ENCODE results near the gene S100A9.

S100A9 gene

GRCh38 chr1:153361480-153362109 is 3.9 kb downstream of the S100A9 start:
- DNase-seq = no peak

DNA sequence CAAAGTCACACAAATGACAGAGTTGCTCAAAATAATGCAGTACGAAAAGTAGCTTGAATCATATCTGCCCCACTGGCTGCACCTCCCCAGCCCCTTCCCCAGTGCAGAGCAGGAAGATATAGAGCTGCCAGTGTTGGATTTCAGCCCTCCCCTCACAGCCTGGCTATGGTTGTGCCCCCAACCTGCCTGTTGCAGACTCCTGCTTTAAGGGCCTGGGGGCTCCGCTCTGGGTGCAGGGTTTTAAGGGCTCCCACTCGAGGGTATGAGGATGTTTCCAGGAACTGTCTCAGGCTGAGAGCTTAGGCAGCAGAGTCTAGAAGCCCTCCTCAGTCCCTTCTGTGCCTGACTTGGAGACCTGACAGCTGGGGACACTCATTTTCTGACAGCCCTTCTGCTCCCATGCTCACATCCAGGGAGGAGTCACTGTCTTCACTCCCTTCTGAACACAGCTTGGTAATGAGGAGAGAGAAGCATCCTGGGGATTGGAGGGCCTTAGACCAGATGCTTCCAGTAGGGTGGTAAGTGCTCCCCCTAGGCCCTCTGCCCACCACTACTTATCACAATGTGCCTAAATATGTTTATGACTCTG is 4.6 kb downstream of the S100A9 start:
- DNase-seq = no peak

- no peak for DNase-seq
These were observed 6.0 kb downstream of the S100A9 start for GRCh38 chr1:153363641-153364040.

GRCh38 chr1:153364156-153364555 is 6.5 kb downstream of the S100A9 start:
- DNase-seq = no peak

DNA sequence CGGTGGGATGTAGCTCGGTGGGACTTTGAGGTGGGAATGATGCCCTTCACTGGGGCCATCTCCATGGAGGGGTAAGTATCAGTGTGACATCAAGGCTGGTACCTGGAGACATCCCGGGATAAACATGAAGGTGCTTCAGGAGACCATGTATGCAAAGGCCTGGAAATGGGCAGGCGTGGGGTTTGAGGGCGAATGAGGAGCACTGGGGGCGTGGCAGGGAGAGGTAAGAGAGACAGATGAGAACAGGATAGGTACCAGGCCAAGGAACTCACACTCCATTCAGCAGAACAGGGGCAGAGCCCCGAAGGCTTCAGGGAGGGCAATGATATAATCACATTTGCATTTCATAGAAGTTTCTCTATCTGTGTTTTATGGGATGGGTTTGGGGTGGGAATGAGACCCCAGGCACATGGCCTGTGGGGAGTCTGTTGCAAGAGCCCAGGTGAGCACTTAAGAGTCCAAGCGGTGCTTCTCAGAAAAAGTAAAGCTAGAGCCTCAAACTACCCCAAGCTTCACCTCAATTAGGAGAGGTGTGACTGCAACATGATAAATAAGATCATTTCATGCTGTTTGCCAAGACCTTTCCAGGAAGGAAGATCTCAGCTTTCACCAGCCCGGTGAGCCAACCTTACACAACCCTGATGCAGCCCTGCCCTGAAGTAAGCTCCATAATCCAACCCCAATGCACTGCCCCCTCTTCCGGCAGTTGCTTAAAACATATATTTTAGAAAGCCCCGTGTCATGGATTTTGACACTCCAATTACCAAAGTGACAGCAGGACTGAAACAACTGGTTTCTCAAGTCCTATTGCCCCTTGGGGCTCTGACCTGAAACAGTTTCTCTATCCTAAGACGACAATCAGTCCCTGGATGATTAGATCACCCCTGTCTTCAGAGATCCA is 7.4 kb downstream of the S100A9 start:
- DNase-seq = no peak

- no peak for DNase-seq
These were observed 8.0 kb downstream of the S100A9 start for GRCh38 chr1:153365696-153366095.

- DNase-seq = no peak
These were observed 8.6 kb downstream of the S100A9 start for GRCh38 chr1:153366261-153366660.

- no peak for DNase-seq
These were observed 9.4 kb downstream of the S100A9 start for GRCh38 chr1:153367090-153367489.

DNA sequence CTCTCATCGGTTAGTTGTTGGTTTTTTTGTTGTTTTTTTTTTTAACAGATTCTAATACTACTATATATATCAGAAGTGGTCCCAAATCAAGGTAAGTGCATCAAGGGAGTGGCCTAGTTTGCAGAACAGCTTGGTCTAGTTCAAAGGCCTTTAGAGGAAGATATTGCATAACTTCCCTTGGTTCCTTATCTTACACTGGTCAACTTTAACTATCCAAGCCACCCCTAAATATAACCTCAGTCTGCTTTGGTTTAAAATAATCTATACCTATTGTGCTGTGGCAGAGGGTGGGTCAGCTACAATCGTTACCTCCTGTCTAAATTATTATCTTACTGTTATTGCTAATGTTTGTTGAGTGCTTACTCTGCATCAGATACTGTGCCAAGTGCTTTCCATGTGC is 10.8 kb downstream of the S100A9 start:
- DNase-seq = no peak

DNA sequence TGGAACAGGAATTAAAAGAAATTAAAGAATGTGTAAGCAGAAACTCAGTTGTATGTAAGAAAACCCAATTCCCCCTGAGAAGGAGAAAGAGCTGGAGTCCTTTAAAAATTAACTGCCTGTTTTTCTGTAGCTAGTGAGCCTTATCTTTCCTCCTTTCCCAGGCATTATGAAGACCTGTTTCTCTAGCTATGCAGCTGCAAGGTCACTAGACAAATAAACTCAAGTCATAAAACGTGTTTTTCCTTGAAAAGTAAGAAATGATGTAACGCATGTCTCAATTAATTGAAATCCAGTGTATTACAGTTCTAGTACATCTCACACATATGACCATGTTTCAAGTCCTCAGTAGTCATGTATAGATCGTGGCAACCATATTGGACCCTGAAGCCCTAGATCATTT is 12.5 kb downstream of the S100A9 start:
- DNase-seq = no peak

DNA sequence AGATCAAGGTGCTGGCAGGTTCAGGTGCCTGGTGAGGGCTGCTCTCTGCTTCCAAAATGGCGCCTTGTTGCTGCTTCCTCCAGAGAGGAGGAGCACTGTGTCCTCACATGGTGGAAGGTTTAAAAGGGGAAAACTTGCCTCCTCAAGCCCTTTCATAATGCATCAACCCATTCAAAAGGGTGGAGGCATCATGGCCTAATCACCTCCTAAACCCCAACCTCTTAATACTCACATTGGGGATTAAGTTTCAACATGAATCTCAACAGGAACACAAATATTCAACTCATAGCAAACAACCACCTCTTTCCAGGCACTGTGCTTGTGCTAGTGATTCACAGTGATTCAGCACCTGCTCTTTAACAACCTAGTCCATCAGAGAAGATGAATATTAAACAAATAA is 13.6 kb downstream of the S100A9 start:
- no peak for DNase-seq

DNA sequence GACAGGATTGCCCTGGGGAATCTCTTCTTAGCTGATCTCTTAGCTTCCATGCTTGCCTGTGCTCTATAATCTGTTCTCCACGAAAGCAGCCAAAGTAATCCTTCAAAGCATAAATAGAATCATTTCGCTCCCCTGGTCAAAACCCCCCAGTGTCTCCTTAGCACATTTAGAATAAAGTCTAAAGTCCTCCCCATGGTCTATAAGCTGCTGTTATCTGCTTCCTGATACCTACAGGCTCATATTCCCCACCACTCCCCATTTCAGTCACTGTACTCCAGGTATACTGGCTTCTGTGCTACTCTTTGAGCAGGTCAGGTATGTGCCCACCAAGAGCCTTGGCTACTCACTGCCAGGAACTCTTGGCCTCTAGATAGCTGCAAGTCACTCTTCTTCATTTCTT is 14.9 kb downstream of the S100A9 start:
- DNase-seq = no peak

DNA sequence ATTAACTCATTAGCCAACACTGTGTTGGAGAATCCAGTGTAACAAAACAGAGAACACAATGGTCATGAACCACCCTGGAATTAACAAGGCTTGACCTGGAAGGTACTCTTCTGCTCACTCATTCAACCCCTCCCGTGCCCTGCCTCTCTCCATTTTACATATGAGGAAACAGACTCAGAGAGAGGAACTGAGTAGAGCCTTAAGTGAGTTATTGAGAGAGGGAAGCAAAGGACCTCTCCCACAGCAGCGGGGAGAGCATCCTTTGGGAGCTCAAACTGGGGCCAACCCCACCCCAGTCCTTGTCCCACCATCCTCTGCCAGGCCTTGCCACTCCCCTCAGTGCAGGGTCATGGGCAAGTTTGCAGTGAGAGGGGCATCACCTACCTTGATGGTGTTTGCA is 16.4 kb downstream of the S100A9 start:
- no peak for DNase-seq

DNA sequence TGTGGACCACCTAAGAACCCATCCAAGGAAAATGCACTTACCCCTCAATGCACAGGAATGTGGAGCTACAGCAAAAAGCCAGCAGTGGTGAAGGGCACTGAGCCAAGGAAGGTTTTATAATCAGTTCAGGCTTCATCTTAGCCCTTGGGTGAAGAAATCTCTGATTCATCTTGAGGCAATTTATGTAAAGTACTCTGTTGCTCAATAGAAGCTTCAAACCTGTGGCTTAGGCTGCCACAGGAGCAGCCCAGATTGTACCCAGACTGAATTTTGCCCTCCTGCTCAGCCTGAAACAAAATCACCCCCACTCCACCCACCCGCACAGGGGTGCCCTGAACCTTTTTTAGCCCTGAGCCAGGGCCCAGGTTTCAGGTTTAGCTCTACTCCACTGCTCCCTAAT is 17.9 kb downstream of the S100A9 start, which contains the start of gene S100A12:
Gene S100A12 (minus strand): TSS at position 111 of the 400 bp plus-strand sequence. CDS start 1,029 bp downstream, outside the sequence.
- no peak for DNase-seq

GRCh38 chr1:153379591-153379990 is 21.9 kb downstream of the S100A9 start:
- DNase-seq = no peak

GRCh38 chr1:153380711-153381110 is 23.1 kb downstream of the S100A9 start:
- no peak for DNase-seq

GRCh38 chr1:153384958-153385580 is 27.4 kb downstream of the S100A9 start:
- DNase-seq = no peak

- DNase-seq = peak; percentile 58
These were observed 28.8 kb downstream of the S100A9 start for GRCh38 chr1:153386500-153386901.

DNA sequence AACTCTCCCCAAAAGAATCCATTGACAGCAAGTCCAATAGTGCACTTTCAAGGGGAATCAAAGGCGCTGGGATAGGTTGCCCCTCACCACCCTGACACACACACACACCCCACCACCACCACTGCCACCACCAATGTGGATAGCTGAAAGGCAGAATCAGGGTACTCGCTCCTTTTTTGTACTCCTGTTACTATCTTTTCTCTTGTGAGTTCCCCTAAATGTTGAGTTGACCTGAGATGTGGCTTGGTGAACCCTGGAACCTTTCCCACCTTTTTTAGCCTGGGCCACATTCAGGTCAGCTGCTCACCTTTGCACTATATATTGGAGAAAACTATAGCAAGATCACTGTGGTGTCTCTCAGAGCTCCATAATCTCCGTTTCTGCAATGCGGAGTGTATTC is 29.3 kb downstream of the S100A9 start:
- no peak for DNase-seq

DNA sequence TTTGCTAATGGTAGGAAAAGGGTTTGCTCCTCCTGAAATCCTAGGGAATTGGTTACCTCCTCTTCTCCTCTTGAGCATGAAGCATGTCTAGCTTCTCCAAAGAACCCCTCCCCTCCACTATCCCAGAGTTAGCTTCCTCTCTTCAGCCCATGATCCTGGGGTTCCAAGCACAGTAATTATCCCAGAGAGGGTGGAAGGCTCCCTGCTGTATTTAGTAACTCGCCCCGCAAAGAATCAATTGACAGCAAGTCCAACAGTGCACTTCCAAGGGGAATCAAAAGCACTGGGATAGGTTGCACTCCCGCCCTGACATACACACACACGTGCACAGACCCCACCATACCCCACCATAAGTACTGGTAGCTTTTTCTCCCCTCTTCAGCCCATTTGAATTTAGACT is 30.1 kb downstream of the S100A9 start:
- DNase-seq = no peak

GRCh38 chr1:153389401-153389800 is 31.7 kb downstream of the S100A9 start:
- no peak for DNase-seq

GRCh38 chr1:153389973-153390879 is 32.6 kb downstream of the S100A9 start:
- no peak for DNase-seq

All from femur (tissue), 1 donor.